Spleen (tissue), 7 donors: ENCODE measurements around the gene IL32.

ENCODE experiments used
- CTCF ChIP-seq, 11 experiments: fragments of 200-600 bp in 7 of 11; fragments of 450-650 bp in 4 of 11; sonication (generic) in 4 of 11; IDR thresholded peaks in 8 of 11; conservative IDR thresholded peaks in 3 of 11; 1 replicate in 7 of 11; 2 replicates in 4 of 11; pipeline versions ENCODE4 v1.4.0 to v1.8.0; 2016 to 2021; ENCODE audit warnings: antibody characterized with exemption in 11 of 11, inconsistent platforms in 4 of 11, mild to moderate bottlenecking in 1 of 11
- POLR2A ChIP-seq, 3 donors: fragments of 450-650 bp; IDR thresholded peaks; one replicate each; pipeline ENCODE4 v1.5.1; 2017; ENCODE audit warnings: antibody characterized with exemption in 3 of 3, mild to moderate bottlenecking in 1 of 3
- POLR2AphosphoS5 ChIP-seq, 3 donors: sonication (generic); formaldehyde crosslinking; IDR thresholded peaks; one replicate each; pipeline ENCODE4 v1.5.1; 2017; ENCODE audit warnings: antibody characterized with exemption in 3 of 3
- donor health status: DM: no; HTN: no; CAD: no; lungs with moderate emphysema.
- donor health status: DM: no; HTN: no; CAD: no.
- donor health status: DM: no; HTN: no; CAD: no.

GRCh38 chr16:3022208-3022683, 43.2 kb upstream of the IL32 start:
- no peak for TF ChIP-seq CTCF (IDR thresholded peaks at IDR 0.05 in 8 of 11, conservative IDR thresholded peaks at IDR 0.05 in 3 of 11)
- TF ChIP-seq POLR2A (IDR thresholded peaks at IDR 0.05) = no peak
- peak; percentile 50 to 63 (median 55) for TF ChIP-seq POLR2AphosphoS5 (IDR thresholded peaks at IDR 0.05)
